GM19395 (cell line): Measurements from ENCODE around the gene LYRM4.

Source experiments
- ATAC-seq: cut with Tn5 transposase; IDR thresholded peaks from one replicate; pipeline ENCODE4 v1.9.1; 2021; ENCODE audit warnings: mild to moderate bottlenecking, moderate library complexity; ENCODE audit not compliant: unreplicated experiment

The LYRM4 gene

GRCh38 chr6:5260661-5261544, at the start of gene LYRM4, which contains the start of gene FARS2:
Gene LYRM4, minus strand, starts transcription at chr6:5260950. Its CDS starts 217 bp downstream, at chr6:5260733.
Gene FARS2, plus strand, starts transcription at chr6:5261513.
- ATAC-seq: peak; percentile 74

GRCh38 chr6:5308066-5308465, 47.3 kb upstream of the LYRM4 start:
- no peak for ATAC-seq

- ATAC-seq: no peak
Measured at GRCh38 chr6:5307058-5307457, 46.3 kb upstream of the LYRM4 start.

- no peak for ATAC-seq
Measured at GRCh38 chr6:5305968-5306626, 45.3 kb upstream of the LYRM4 start.

- no peak for ATAC-seq
Measured at GRCh38 chr6:5303682-5304081, 42.9 kb upstream of the LYRM4 start.

- ATAC-seq: peak; percentile 80
Measured at GRCh38 chr6:5302995-5303622, 42.4 kb upstream of the LYRM4 start.

GRCh38 chr6:5302220-5302946, 41.6 kb upstream of the LYRM4 start:
- ATAC-seq: peak; percentile 90

- ATAC-seq: no peak
Measured at GRCh38 chr6:5300206-5300764, 39.5 kb upstream of the LYRM4 start.

GRCh38 chr6:5295623-5296022, 34.9 kb upstream of the LYRM4 start:
- no peak for ATAC-seq

GRCh38 chr6:5294392-5295211, 33.9 kb upstream of the LYRM4 start:
- no peak for ATAC-seq

GRCh38 chr6:5293692-5294091, 32.9 kb upstream of the LYRM4 start:
- ATAC-seq: no peak

- no peak for ATAC-seq
Measured at GRCh38 chr6:5292154-5292553, 31.4 kb upstream of the LYRM4 start.

- no peak for ATAC-seq
Measured at GRCh38 chr6:5290500-5290899, 29.8 kb upstream of the LYRM4 start.

- ATAC-seq: no peak
Measured at GRCh38 chr6:5290097-5290496, 29.3 kb upstream of the LYRM4 start.

- no peak for ATAC-seq
Measured at GRCh38 chr6:5287966-5288297, 27.2 kb upstream of the LYRM4 start.

GRCh38 chr6:5287205-5287965, 26.6 kb upstream of the LYRM4 start:
- ATAC-seq: no peak

- no peak for ATAC-seq
Measured at GRCh38 chr6:5286780-5287179, 26.0 kb upstream of the LYRM4 start.

- no peak for ATAC-seq
Measured at GRCh38 chr6:5285526-5285925, 24.8 kb upstream of the LYRM4 start.

GRCh38 chr6:5285081-5285480, 24.3 kb upstream of the LYRM4 start:
- ATAC-seq: no peak
